H9 (cell line): ENCODE data around the gene MTA1. TPM values are rescaled to one million over a fixed set of nuclear protein-coding genes. Genes with fewer than 3 reads are reported as not detected.
A peak's percentile ranks its signal among the peaks of the same experiment; 100 is the strongest.

Experiments
- DNase-seq: peaks from one replicate; pipeline ENCODE4 v3.0.0-alpha.2; 2017
- H2AFZ ChIP-seq: one replicate; pipeline ENCODE4 v1.6.1; 2013; ENCODE audit warnings: mild to moderate bottlenecking, low read length, control low read depth, moderate library complexity
- H2AK5ac ChIP-seq: 2 replicates; pipeline ENCODE4 v1.6.1; 2013; ENCODE audit warnings: low read length, control low read depth, mixed read lengths; ENCODE audit not compliant: insufficient read length
- H2BK120ac ChIP-seq: one replicate; pipeline ENCODE4 v1.6.1; 2013; ENCODE audit warnings: low read depth, mild to moderate bottlenecking, low read length, control low read depth, inconsistent platforms; ENCODE audit not compliant: poor library complexity, severe bottlenecking
- H2BK12ac ChIP-seq: 2 replicates; pipeline ENCODE4 v1.6.1; 2013; ENCODE audit warnings: low read length, control low read depth, mixed read lengths, low read depth; ENCODE audit not compliant: insufficient read length
- H2BK15ac ChIP-seq: 2 replicates; pipeline ENCODE4 v1.6.1; 2013; ENCODE audit warnings: low read depth, low read length, control low read depth
- H2BK20ac ChIP-seq: one replicate; pipeline ENCODE4 v1.6.1; 2013; ENCODE audit warnings: low read depth, mild to moderate bottlenecking, low read length, control low read depth, inconsistent platforms; ENCODE audit not compliant: poor library complexity, severe bottlenecking
- H2BK5ac ChIP-seq: 2 replicates; pipeline ENCODE4 v1.6.1; 2013; ENCODE audit warnings: low read length, control low read depth, mixed read lengths; ENCODE audit not compliant: insufficient read length
- H3K14ac ChIP-seq: 2 replicates; pipeline ENCODE4 v1.6.1; 2013; ENCODE audit warnings: low read length, control low read depth; ENCODE audit not compliant: insufficient read depth
- H3K18ac ChIP-seq: 2 replicates; pipeline ENCODE4 v1.6.1; 2013; ENCODE audit warnings: low read depth, mild to moderate bottlenecking, mixed read lengths, low read length, control low read depth; ENCODE audit not compliant: insufficient read length
- H3K23ac ChIP-seq: 2 replicates; pipeline ENCODE4 v1.6.1; 2013; ENCODE audit warnings: low read length, control low read depth, mixed read lengths, low read depth; ENCODE audit not compliant: insufficient read length
- H3K23me2 ChIP-seq: 2 replicates; pipeline ENCODE4 v1.6.1; 2013; ENCODE audit warnings: low read depth, mild to moderate bottlenecking, mixed read lengths, low read length, control low read depth; ENCODE audit not compliant: insufficient read length, poor library complexity, severe bottlenecking
- H3K27ac ChIP-seq: 2 replicates; pipeline ENCODE4 v1.5.1; 2013; ENCODE audit warnings: low read length, control low read depth, mixed read lengths, low read depth; ENCODE audit not compliant: insufficient read length
- H3K27me3 ChIP-seq: 2 replicates; pipeline ENCODE4 v1.6.1; 2013; ENCODE audit warnings: low read length, control low read depth, inconsistent platforms; ENCODE audit not compliant: insufficient read depth
- H3K4ac ChIP-seq: 2 replicates; pipeline ENCODE4 v1.6.1; 2013; ENCODE audit warnings: low read depth, mild to moderate bottlenecking, control low read depth, inconsistent platforms, low read length, moderate library complexity
- H3K4me1 ChIP-seq: 2 replicates; pipeline ENCODE4 v1.6.1; 2013; ENCODE audit warnings: low read length, control low read depth, inconsistent platforms; ENCODE audit not compliant: insufficient read depth
- H3K4me2 ChIP-seq: 2 replicates; pipeline ENCODE4 v1.6.1; 2013; ENCODE audit warnings: low read length, control low read depth, mixed read lengths; ENCODE audit not compliant: insufficient read length, insufficient read depth
- H3K56ac ChIP-seq: 2 replicates; pipeline ENCODE4 v1.6.1; 2013; ENCODE audit warnings: low read depth, mild to moderate bottlenecking, mixed read lengths, low read length, control low read depth; ENCODE audit not compliant: insufficient read length
- H3K79me1 ChIP-seq: 2 replicates; pipeline ENCODE4 v1.6.1; 2013; ENCODE audit warnings: low read depth, mild to moderate bottlenecking, moderate library complexity, low read length, control low read depth, inconsistent platforms; ENCODE audit not compliant: insufficient read depth, poor library complexity, severe bottlenecking
- H3K79me2 ChIP-seq: 2 replicates; pipeline ENCODE4 v1.6.1; 2013; ENCODE audit warnings: low read length, control low read depth, inconsistent platforms; ENCODE audit not compliant: insufficient read depth
- H3K9ac ChIP-seq: 2 replicates; pipeline ENCODE4 v1.6.1; 2013; ENCODE audit warnings: low read length, control low read depth, mixed read lengths; ENCODE audit not compliant: insufficient read length; ENCODE audit errors: extremely low read depth
- H3K9me3 ChIP-seq: one replicate; pipeline ENCODE4 v1.6.1; 2013; ENCODE audit warnings: low read depth, low read length, inconsistent platforms; ENCODE audit not compliant: control insufficient read depth
- H3T11ph ChIP-seq: one replicate; pipeline ENCODE4 v1.6.1; 2013; ENCODE audit warnings: mild to moderate bottlenecking, low read length, control low read depth, inconsistent platforms
- H4K20me1 ChIP-seq: one replicate; pipeline ENCODE4 v1.6.1; 2013; ENCODE audit not compliant: control insufficient read depth, insufficient read length, insufficient read depth
- H4K5ac ChIP-seq: 2 replicates; pipeline ENCODE4 v1.6.1; 2013; ENCODE audit warnings: low read depth, mild to moderate bottlenecking, mixed read lengths, low read length, control low read depth; ENCODE audit not compliant: insufficient read length
- H4K8ac ChIP-seq: replicated peaks from 2 replicates; pipeline ENCODE4 v1.6.1; 2013; ENCODE audit warnings: low read length, control low read depth, mixed read lengths, low read depth; ENCODE audit not compliant: insufficient read length
- H4K91ac ChIP-seq: 2 replicates; pipeline ENCODE4 v1.6.1; 2013; ENCODE audit warnings: low read depth, mild to moderate bottlenecking, moderate library complexity, mixed read lengths, low read length, control low read depth; ENCODE audit not compliant: insufficient read length
- H3K27ac Mint-ChIP-seq, 3 experiments: 2 replicates in 2 of 3; 3 replicates in 1 of 3; pipeline ENCODE4 v1.8.0; 2020 to 2021; ENCODE audit warnings: mixed read lengths in 3 of 3, mild to moderate bottlenecking in 1 of 3, moderate library complexity in 1 of 3
- H3K27me3 Mint-ChIP-seq: 2 replicates; pipeline ENCODE4 v1.8.0; 2021; ENCODE audit warnings: low read depth, mild to moderate bottlenecking, moderate library complexity, mixed read lengths
- H3K36me3 Mint-ChIP-seq, 3 experiments: 2 replicates in 2 of 3; 3 replicates in 1 of 3; pipeline ENCODE4 v1.8.0; 2020 to 2021; ENCODE audit warnings: low read depth in 3 of 3, mixed read lengths in 3 of 3; ENCODE audit not compliant: insufficient read depth in 1 of 3
- H3K4me1 Mint-ChIP-seq, 2 experiments: 2 replicates each; pipeline ENCODE4 v1.8.0; 2020; ENCODE audit warnings: mixed read lengths in 2 of 2
- H3K4me3 Mint-ChIP-seq, 2 experiments: 2 replicates in 1 of 2; 3 replicates in 1 of 2; pipeline ENCODE4 v1.8.0; 2020 to 2021; ENCODE audit warnings: mild to moderate bottlenecking in 2 of 2, mixed read lengths in 2 of 2, moderate library complexity in 1 of 2
- H3K9me3 Mint-ChIP-seq, 2 experiments: 2 replicates in 1 of 2; 3 replicates in 1 of 2; pipeline ENCODE4 v1.8.0; 2020; ENCODE audit warnings: mild to moderate bottlenecking in 2 of 2, mixed read lengths in 2 of 2, moderate library complexity in 1 of 2
- CTCF ChIP-seq: fragments of 200-600 bp; sonication (generic); conservative IDR thresholded peaks from 3 replicates; pipeline ENCODE4 v1.8.0; 2021; ENCODE audit warnings: antibody characterized with exemption, mild to moderate bottlenecking
- WGBS: extraction: QIAGEN DNeasy Blood & Tissue Kit; methylation state at CpG from one replicate; pipeline ENCODE4 v1.1.7; 2013; ENCODE audit warnings: missing lambda C conversion rate, low lambda C conversion rate, mixed read lengths; ENCODE audit not compliant: insufficient read length; ENCODE audit errors: extremely low coverage; 5-methylcytosine and 5-hydroxymethylcytosine counted together
- total RNA-seq: library from RNA; stranded (reverse); gene quantifications from 2 replicates; pipeline ENCODE4 v1.2.1, GENCODE V29; 2021

MTA1 gene
- total RNA-seq, 1 experiment from 2014 or later: 230 TPM

- DNase-seq: no peak
- H3K23me2 ChIP-seq: peaks cover 8% of the 10 kb centered on the region
- peaks cover 76% of the 10 kb centered on the region for H3K27me3 Mint-ChIP-seq
- H3T11ph ChIP-seq: no peak overlapping the region
- H4K5ac ChIP-seq: no peak overlapping the region
- no peak overlapping the region for H2BK15ac ChIP-seq
- H3K23ac ChIP-seq: no peak overlapping the region
- no peak overlapping the region for H2AK5ac ChIP-seq
- H2BK120ac ChIP-seq: no peak overlapping the region
- H3K4me1 Mint-ChIP-seq: peaks cover 8 to 28% of the 10 kb centered on the region in 2 experiments
- no peak overlapping the region for H3K9ac ChIP-seq
- H3K4me2 ChIP-seq: no peak overlapping the region
- H3K9me3 Mint-ChIP-seq: 0 out of 5 replicates have a peak, but pooled peaks cover 0 to 3% of the 10 kb centered on the region in 2 experiments
- H2AFZ ChIP-seq: no peak overlapping the region
- no peaks in the 10 kb centered on the region for H3K9me3 ChIP-seq
- WGBS: no CpG with 5 or more reads among the region's 2 CpGs
- H3K79me1 ChIP-seq: no peaks in the 10 kb centered on the region
- no peak overlapping the region for H3K4ac ChIP-seq
- peaks cover 5 to 14% (median 13%) of the 10 kb centered on the region in 3 experiments for H3K36me3 Mint-ChIP-seq
- peak overlapping the region in 1 of 2 experiments; percentile 55; a peak in 1 of 5 replicates for H3K4me3 Mint-ChIP-seq
- peaks cover 12% of the 10 kb centered on the region for H3K27me3 ChIP-seq
- H3K27ac Mint-ChIP-seq: no peak overlapping the region
- no peak overlapping the region for H4K8ac ChIP-seq
- H3K27ac ChIP-seq: no peak overlapping the region
- no peak overlapping the region for H2BK5ac ChIP-seq
- H4K91ac ChIP-seq: no peak overlapping the region
- H2BK20ac ChIP-seq: no peak overlapping the region
- H3K18ac ChIP-seq: no peak overlapping the region
- peaks cover 3% of the 10 kb centered on the region for H4K20me1 ChIP-seq
- no peak overlapping the region for H3K56ac ChIP-seq
- H3K14ac ChIP-seq: no peak overlapping the region; the same call in 1 of the 2 replicates
- H3K79me2 ChIP-seq: 0 out of 2 replicates have a peak, but pooled peaks cover under 1% of the 10 kb centered on the region
- no peak overlapping the region for H2BK12ac ChIP-seq
- no peak for TF ChIP-seq CTCF
- no peaks in the 10 kb centered on the region for H3K4me1 ChIP-seq
Observed at GRCh38 chr14:105413544-105413886, 6.1 kb upstream of the MTA1 start.
